Parathyroid adenoma (tissue), 2 donors: ENCODE data around the gene AKNA.

ENCODE experiments used
- H2AFZ ChIP-seq: fragments of 300-600 bp; sonication (generic); one replicate; pipeline ENCODE4 v1.7.0; 2017; ENCODE audit warnings: antibody characterized with exemption, mild to moderate bottlenecking
- H3K27ac ChIP-seq: fragments of 300-600 bp; sonication (generic); one replicate; pipeline ENCODE4 v1.7.0; 2017
- H3K27me3 ChIP-seq: fragments of 300-600 bp; sonication (generic); one replicate; pipeline ENCODE4 v1.7.0; 2017; ENCODE audit warnings: low read length; ENCODE audit not compliant: control insufficient read depth, insufficient read depth
- H3K36me3 ChIP-seq: fragments of 300-600 bp; sonication (generic); one replicate; pipeline ENCODE4 v1.7.0; 2017; ENCODE audit warnings: low read length; ENCODE audit not compliant: control insufficient read depth, insufficient read depth
- H3K4me1 ChIP-seq: fragments of 300-600 bp; sonication (generic); one replicate; pipeline ENCODE4 v1.7.0; 2017; ENCODE audit warnings: control low read depth
- H3K4me2 ChIP-seq: fragments of 300-600 bp; sonication (generic); one replicate; pipeline ENCODE4 v1.7.0; 2017; ENCODE audit warnings: low read length
- H3K4me3 ChIP-seq: fragments of 300-600 bp; sonication (generic); one replicate; pipeline ENCODE4 v1.7.0; 2017; ENCODE audit warnings: low read depth, low read length
- H3K79me2 ChIP-seq: fragments of 300-600 bp; sonication (generic); one replicate; pipeline ENCODE4 v1.7.0; 2017; ENCODE audit warnings: control low read depth
- H3K9ac ChIP-seq: fragments of 300-600 bp; sonication (generic); one replicate; pipeline ENCODE4 v1.7.0; 2017; ENCODE audit warnings: mild to moderate bottlenecking
- H3K9me3 ChIP-seq: fragments of 300-600 bp; sonication (generic); one replicate; pipeline ENCODE4 v1.7.0; 2017; ENCODE audit warnings: low read length; ENCODE audit not compliant: control insufficient read depth
- TF ChIP-seq, protein P1 (sequence below): fragments of 300-600 bp; sonication (generic); IDR thresholded peaks from one replicate; pipeline ENCODE4 v1.7.0; 2017; ENCODE audit warnings: antibody characterized with exemption, mild to moderate bottlenecking
- donor health status: primary hyperparathyroidism.

Gene AKNA

GRCh38 chr9:114370251-114370967 lies 17.4 kb downstream of the AKNA start:
- Histone ChIP-seq H3K79me2 (no peaks in the 10 kb centered on the region), H3K4me2 (no peak overlapping the region), H3K4me3 (no peak overlapping the region), H3K9me3 (no peaks in the 10 kb centered on the region), H3K36me3 (no peaks in the 10 kb centered on the region), H3K9ac (no peak overlapping the region), H3K27me3 (no peaks in the 10 kb centered on the region), H3K27ac (no peak overlapping the region), H3K4me1 (no peaks in the 10 kb centered on the region), H2AFZ (no peak overlapping the region)
- TF ChIP-seq, protein P1, sequence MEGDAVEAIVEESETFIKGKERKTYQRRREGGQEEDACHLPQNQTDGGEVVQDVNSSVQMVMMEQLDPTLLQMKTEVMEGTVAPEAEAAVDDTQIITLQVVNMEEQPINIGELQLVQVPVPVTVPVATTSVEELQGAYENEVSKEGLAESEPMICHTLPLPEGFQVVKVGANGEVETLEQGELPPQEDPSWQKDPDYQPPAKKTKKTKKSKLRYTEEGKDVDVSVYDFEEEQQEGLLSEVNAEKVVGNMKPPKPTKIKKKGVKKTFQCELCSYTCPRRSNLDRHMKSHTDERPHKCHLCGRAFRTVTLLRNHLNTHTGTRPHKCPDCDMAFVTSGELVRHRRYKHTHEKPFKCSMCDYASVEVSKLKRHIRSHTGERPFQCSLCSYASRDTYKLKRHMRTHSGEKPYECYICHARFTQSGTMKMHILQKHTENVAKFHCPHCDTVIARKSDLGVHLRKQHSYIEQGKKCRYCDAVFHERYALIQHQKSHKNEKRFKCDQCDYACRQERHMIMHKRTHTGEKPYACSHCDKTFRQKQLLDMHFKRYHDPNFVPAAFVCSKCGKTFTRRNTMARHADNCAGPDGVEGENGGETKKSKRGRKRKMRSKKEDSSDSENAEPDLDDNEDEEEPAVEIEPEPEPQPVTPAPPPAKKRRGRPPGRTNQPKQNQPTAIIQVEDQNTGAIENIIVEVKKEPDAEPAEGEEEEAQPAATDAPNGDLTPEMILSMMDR = no peak

DNA sequence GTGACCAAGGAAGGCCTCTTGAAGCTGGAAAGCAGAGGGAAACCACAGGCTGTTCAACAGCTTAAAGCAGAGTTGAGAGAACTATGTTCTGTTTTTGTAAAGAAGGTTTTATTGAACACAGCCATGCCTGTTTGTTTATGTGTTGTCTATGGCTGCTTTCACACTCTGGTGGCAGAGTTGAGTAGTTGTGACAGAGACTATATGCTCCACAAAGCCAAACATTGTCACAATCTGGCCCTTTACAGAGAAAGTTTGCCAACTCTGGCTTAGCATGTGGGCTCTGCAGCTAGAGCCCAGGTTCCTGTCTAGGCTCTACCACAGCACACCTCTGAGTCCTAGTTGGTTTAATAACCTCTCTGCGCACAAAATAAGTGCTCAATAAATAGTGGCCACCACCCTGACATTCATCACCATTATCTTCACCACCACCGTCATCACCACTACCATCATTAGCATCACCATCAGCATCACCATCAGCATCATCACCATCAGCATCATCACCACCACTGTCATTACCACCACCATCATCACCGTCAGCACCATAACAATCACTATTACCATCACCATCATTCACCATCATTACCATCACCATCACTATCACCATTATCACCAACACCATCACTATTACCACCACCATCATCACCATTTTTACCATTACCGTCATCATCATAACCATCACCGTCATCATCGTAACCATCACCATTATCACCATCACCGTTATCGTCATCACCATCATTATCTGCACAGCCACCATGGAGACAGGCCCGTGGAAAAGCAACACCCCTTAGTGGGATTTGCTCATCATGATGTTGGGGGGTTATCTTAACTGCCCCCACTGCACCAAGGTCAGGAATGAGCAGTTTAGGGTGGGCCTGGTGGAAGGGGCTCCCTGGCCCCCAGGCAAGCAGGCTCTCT lies 18.3 kb downstream of the AKNA start:
- TF ChIP-seq, protein P1 = no peak
- Histone ChIP-seq H3K4me2 (no peak overlapping the region), H3K36me3 (no peaks in the 10 kb centered on the region), H3K4me3 (no peak overlapping the region), H3K4me1 (no peaks in the 10 kb centered on the region), H3K9ac (no peak overlapping the region), H3K79me2 (no peaks in the 10 kb centered on the region), H3K27me3 (no peaks in the 10 kb centered on the region), H2AFZ (no peak overlapping the region), H3K27ac (no peak overlapping the region), H3K9me3 (no peaks in the 10 kb centered on the region)

DNA sequence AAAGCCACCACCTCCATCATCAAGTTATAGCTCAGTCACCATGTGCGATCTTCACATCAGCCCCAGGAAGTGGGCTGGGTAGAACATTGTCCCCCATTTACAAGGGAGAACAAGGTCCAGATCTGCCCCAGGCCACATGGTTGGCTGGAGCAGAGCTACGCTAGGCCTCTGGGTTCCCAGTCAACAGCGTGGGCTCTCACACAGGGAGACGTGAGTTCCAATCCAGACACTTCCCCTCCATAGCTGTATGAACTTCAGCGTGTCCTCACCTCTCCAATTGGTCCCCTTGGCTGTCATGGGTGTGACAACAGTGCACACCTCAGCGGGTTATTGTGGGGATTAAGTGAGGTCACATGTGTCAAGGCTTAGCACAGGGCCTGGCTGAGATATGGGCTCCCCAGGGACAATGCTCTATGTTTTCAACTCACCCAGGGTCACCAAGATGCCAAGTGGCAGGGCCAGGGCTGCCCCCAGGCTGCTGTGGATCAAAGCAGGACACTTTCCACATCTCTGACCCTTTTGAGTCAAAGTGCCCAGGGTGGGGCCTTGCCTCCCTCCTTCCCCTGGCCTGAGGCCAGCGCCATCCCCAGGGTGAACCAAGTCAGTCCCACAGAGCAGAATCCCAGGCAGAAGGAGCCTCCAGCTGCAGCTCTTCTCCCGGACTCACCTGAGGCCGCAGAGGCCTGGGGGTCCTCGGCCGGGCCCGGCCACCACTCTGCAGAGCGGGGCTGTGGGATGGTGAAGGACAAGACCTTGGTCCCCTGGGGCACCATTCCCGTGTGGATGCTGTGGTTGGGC lies 19.8 kb downstream of the AKNA start:
- no peak overlapping the region for H3K4me3 ChIP-seq
- no peaks in the 10 kb centered on the region for H3K9me3 ChIP-seq
- H3K9ac ChIP-seq = no peak overlapping the region
- H2AFZ ChIP-seq = no peak overlapping the region
- TF ChIP-seq, protein P1 = no peak
- no peak overlapping the region for H3K4me2 ChIP-seq
- H3K36me3 ChIP-seq = no peaks in the 10 kb centered on the region
- H3K27ac ChIP-seq = no peak overlapping the region
- H3K27me3 ChIP-seq = no peaks in the 10 kb centered on the region
- peaks cover 3% of the 10 kb centered on the region for H3K4me1 ChIP-seq
- H3K79me2 ChIP-seq = no peaks in the 10 kb centered on the region

DNA sequence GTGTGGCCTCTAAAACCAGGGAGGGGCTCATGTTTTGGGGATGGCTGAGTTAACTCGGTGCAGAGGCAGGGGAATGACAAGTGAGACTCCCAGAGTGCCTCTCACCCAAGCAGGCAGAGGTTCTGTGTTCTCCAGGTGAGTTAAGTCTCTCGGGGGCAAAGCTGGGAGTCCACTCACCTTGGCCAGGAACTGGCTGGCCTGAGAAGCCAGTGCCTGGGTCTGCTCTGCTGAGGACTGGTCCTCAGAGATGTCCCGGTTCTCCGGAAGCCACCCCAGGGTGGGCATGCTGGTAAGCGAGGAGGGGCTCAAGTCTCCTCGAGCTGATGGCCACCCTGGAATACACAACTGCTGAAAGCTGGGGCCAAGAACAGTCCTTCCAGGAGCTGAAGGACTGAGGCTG lies 20.4 kb downstream of the AKNA start:
- no peaks in the 10 kb centered on the region for H3K9me3 ChIP-seq
- no peak overlapping the region for H3K27ac ChIP-seq
- H3K36me3 ChIP-seq = no peaks in the 10 kb centered on the region
- H3K79me2 ChIP-seq = no peaks in the 10 kb centered on the region
- H2AFZ ChIP-seq = no peak overlapping the region
- H3K27me3 ChIP-seq = no peaks in the 10 kb centered on the region
- no peak overlapping the region for H3K4me3 ChIP-seq
- TF ChIP-seq, protein P1 = no peak
- no peak overlapping the region for H3K9ac ChIP-seq
- no peak overlapping the region for H3K4me2 ChIP-seq
- peaks cover 3% of the 10 kb centered on the region for H3K4me1 ChIP-seq
